AG04450 (cell line): ENCODE measurements around the gene ZBED3. TPM values are rescaled to one million over a fixed set of nuclear protein-coding genes. Genes with fewer than 3 reads are reported as not detected.

ENCODE experiments used
- CTCF ChIA-PET: fragments of 300-600, 350-600 bp; formaldehyde crosslinking; extraction: SDS; loops from one replicate; lab custom pipeline; 2022; ENCODE audit warnings: antibody characterized with exemption, inconsistent platforms; lab: Charles Lee
- POLR2A ChIA-PET: fragments of 350-600 bp; formaldehyde crosslinking; extraction: SDS; loops from one replicate; lab custom pipeline; 2021; ENCODE audit warnings: antibody characterized with exemption, inconsistent platforms; lab: Yijun Ruan, JAX
- DNase-seq: peaks from one replicate; pipeline ENCODE4 v3.0.0-alpha.2; 2011; ENCODE audit warnings: low read depth, low spot score
- H3K27ac ChIP-seq: one replicate; pipeline ENCODE4 v1.5.1; 2012; ENCODE audit warnings: low read depth, low read length, control low read depth
- H3K27me3 ChIP-seq: one replicate; pipeline ENCODE4 v1.6.0; 2012; ENCODE audit warnings: low read length; ENCODE audit not compliant: control insufficient read depth, insufficient read depth
- H3K4me3 ChIP-seq: 2 replicates; pipeline ENCODE4 v1.5.1; 2011; ENCODE audit warnings: mild to moderate bottlenecking, low read depth, low read length, control low read depth
- H3K9me3 ChIP-seq: 2 replicates; pipeline ENCODE4 v1.5.1; 2012; ENCODE audit warnings: low read length; ENCODE audit not compliant: control insufficient read depth, insufficient read depth
- polyA minus RNA-seq: library from RNA; depleted of rRNA, polyadenylated mRNA; stranded (reverse); fragments of >200 nt; gene quantifications from 2 replicates; pipeline ENCODE4 v1.2.3, GENCODE V29; 2011; rRNA and poly(A)+ RNA removed
- polyA plus RNA-seq: library from polyadenylated mRNA; depleted of rRNA; stranded (reverse); fragments of >200 nt; gene quantifications from 2 replicates; pipeline ENCODE4 v1.2.3, GENCODE V29; 2011; rRNA removed
- TF ChIP-seq, protein P1 (sequence below): IDR thresholded peaks from 2 replicates; pipeline ENCODE4 v1.5.1; 2011; ENCODE audit warnings: low read depth, low read length, control low read depth, inconsistent platforms

ZBED3 gene, protein sequence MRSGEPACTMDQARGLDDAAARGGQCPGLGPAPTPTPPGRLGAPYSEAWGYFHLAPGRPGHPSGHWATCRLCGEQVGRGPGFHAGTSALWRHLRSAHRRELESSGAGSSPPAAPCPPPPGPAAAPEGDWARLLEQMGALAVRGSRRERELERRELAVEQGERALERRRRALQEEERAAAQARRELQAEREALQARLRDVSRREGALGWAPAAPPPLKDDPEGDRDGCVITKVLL
- 7.3 TPM in 2 replicates for polyA plus RNA-seq
- 3.9 TPM in 2 replicates for polyA minus RNA-seq

DNA sequence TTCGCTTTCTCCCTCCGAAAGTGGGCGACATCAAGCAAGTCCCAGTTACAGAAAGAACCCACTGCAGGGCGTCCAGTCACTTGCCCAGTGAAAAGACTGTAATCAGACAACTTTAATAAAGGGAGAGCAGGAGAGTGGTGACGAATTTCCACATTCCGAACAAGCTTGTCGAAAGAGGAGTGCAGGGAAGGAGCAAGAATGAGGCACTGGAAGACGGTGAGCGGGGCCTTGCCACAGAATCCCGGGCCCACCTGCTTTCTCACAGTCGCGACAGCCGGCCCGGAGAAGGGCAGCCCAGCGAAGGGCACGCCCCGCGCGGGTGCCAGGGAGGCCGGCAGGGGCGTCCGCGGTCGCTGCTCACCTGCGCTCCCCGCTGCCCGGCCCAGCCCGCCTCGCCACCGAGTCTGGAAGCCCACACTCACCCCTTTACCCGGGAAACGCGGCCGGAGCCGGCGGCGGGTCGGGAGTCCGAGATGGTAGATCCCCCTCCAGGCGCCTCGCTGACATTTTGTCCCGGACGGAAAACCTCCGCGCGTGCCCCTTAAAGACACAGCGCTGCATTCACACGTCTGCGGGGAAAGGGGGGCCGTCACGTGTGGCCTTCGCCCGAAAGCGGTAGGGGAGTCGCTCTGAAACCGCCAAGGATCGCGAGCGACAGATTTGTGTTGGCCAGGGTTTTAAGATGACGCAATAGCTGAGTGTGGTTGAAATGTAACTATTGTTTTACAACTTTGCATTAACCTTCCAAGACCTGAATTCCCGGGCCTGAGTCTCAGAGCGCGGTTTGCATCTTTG is at the start of gene ZBED3:
Gene ZBED3 (minus strand): TSS at position 597 of the 795 bp plus-strand sequence. CDS start 9,407 bp downstream, outside the sequence.
- TF ChIP-seq, protein P1, sequence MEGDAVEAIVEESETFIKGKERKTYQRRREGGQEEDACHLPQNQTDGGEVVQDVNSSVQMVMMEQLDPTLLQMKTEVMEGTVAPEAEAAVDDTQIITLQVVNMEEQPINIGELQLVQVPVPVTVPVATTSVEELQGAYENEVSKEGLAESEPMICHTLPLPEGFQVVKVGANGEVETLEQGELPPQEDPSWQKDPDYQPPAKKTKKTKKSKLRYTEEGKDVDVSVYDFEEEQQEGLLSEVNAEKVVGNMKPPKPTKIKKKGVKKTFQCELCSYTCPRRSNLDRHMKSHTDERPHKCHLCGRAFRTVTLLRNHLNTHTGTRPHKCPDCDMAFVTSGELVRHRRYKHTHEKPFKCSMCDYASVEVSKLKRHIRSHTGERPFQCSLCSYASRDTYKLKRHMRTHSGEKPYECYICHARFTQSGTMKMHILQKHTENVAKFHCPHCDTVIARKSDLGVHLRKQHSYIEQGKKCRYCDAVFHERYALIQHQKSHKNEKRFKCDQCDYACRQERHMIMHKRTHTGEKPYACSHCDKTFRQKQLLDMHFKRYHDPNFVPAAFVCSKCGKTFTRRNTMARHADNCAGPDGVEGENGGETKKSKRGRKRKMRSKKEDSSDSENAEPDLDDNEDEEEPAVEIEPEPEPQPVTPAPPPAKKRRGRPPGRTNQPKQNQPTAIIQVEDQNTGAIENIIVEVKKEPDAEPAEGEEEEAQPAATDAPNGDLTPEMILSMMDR: no peak; the same call in none of the 2 replicates
- peak within 1 kb of the TSS; percentile 88 for H3K27ac ChIP-seq
- ChIA-PET CTCF (interaction anchor here (0.9 to 4.0 kb wide), 7 partner anchors 10 to 406 kb away, joined by 3 to 39 read pairs (median 5); partner anchors contain the start of gene WDR41), POLR2A (interaction anchor here (0.5 to 1.5 kb wide), 2 partner anchors 10 to 57 kb away, joined by 3 to 6 read pairs; partner anchors contain the start of gene AGGF1)
- peak within 1 kb of the TSS; percentile 77 for H3K4me3 ChIP-seq
- peak; percentile 24 for DNase-seq
- H3K27me3 ChIP-seq: no peaks in the 10 kb centered on the region
- no peaks in the 10 kb centered on the region for H3K9me3 ChIP-seq

DNA sequence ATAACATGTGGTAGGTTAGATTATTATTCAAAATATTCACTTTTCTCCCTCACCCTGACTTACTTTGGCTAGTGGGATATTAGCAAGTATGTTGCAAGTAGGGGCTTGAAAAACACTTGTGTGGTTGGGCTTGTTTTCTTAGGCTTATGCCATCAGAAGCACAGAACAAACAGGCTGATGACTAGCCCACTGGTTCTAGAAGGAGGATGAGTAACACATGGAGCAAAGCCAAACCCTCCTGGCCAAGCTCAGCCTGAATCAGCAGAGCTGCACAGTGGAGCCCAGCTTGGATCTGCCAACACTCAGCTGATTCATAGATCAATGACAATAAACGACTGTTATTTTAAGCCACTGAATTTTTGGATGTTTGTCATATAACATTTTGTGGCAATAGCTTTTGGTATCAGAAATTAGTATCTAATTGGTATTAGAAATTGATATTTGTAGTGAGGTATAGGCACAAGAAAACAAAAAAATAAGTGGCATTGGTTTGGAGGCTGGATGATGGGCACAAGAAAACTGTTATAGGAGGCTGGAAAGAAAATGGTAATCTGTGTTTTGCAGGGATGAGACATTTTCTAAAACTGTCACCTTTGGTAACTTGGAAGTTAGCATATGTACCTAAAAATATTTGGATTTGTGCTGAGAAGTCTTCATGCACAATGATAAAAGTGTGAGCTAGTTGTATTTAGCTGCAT is 46.1 kb upstream of the ZBED3 start:
- Histone ChIP-seq H3K9me3 (no peaks in the 10 kb centered on the region), H3K4me3 (no peak overlapping the region), H3K27me3 (peaks cover 28% of the 10 kb centered on the region), H3K27ac (no peak overlapping the region)
- TF ChIP-seq, protein P1: no peak
- POLR2A ChIA-PET: interaction anchor here (0.7 kb wide), 1 partner anchor 179 kb away, joined by 4 read pairs; no protein-coding TSS in a partner anchor
- DNase-seq: peak; percentile 90
- CTCF ChIA-PET: interaction anchor here (0.9 to 4.2 kb wide), 3 partner anchors 11 to 359 kb away, joined by 3 to 44 read pairs (median 24); partner anchors contain the start of gene WDR41

DNA sequence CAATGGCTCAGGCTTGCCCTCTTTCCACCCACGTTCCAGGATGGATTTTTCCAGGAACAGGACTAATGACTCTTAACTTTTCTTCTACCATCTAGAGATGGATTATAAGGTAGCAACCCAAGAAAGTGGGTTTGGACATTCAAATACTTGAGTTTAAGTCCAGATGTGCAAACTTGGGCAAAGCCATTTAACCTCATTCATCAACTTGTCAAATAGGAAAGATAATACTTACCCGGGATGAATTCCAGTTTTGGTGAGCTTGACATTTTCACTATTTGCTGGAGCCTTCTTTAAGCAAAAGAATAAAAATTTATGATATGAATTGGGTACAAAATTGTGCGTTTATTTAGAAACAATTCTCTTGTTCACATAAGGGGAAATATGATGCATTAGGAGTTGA is 44.3 kb upstream of the ZBED3 start:
- ChIA-PET POLR2A (no interaction called here), CTCF (interaction anchor here (1.3 kb wide), 1 partner anchor 361 kb away, joined by 5 read pairs; no protein-coding TSS in a partner anchor)
- TF ChIP-seq, protein P1: no peak
- Histone ChIP-seq H3K27me3 (peaks cover 31% of the 10 kb centered on the region), H3K27ac (no peak overlapping the region), H3K4me3 (no peak overlapping the region), H3K9me3 (no peaks in the 10 kb centered on the region; the same call in 1 of the 2 replicates)
- no peak for DNase-seq

DNA sequence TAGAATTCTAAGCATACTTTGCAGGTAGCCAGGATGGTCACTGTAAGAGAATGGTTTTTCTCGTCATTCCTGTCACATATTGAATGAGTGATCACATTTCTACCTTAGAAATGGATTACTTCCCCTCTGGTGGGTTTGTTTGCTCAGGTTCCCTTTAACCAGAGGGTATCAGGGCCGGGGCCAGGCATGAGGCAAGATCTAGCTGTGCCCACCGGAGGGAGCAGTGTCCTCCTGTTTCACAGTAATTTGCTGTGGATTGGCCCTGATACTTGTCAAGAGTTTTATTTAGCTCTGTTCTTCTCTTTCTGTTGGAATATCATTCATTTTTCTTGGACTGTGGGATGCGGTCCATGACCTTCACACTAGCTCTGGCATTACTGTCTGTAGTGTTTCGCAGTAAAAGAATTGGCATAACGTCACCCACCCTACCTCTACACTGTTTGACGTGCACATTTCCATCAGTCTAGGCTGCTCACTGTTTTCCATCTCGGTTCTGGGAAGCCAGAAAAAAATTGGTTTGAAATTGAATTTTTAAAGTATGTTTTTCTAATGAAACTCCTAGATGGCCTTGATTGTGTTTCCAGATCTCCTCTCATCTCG is 42.4 kb upstream of the ZBED3 start:
- TF ChIP-seq, protein P1: peak; percentile 56
- CTCF ChIA-PET: interaction anchor here (0.6 to 2.8 kb wide), 13 partner anchors 9 to 396 kb away, joined by 3 to 45 read pairs (median 3); partner anchors contain the start of gene WDR41

More for the DNA sequence above, 42.4 kb upstream of the ZBED3 start:
- H3K27me3 ChIP-seq: peaks cover 23% of the 10 kb centered on the region
- H3K9me3 ChIP-seq: no peaks in the 10 kb centered on the region; the same call in 1 of the 2 replicates
- DNase-seq: no peak
- no peak overlapping the region for H3K4me3 ChIP-seq
- no peak overlapping the region for H3K27ac ChIP-seq
- POLR2A ChIA-PET: interaction anchor here (1.2 kb wide), 1 partner anchor 363 kb away, joined by 3 read pairs; the partner anchor contains the start of gene WDR41
